ENCODE measurements around the gene FNBP1. TPM values are rescaled to one million over a fixed set of nuclear protein-coding genes. Genes with fewer than 3 reads are reported as not detected.
A peak's percentile ranks its signal among the peaks of the same experiment; 100 is the strongest.

The FNBP1 gene
- total and polyA plus RNA-seq, 4 donors: 21.9 to 92.9 (median 63.8) TPM

DNA sequence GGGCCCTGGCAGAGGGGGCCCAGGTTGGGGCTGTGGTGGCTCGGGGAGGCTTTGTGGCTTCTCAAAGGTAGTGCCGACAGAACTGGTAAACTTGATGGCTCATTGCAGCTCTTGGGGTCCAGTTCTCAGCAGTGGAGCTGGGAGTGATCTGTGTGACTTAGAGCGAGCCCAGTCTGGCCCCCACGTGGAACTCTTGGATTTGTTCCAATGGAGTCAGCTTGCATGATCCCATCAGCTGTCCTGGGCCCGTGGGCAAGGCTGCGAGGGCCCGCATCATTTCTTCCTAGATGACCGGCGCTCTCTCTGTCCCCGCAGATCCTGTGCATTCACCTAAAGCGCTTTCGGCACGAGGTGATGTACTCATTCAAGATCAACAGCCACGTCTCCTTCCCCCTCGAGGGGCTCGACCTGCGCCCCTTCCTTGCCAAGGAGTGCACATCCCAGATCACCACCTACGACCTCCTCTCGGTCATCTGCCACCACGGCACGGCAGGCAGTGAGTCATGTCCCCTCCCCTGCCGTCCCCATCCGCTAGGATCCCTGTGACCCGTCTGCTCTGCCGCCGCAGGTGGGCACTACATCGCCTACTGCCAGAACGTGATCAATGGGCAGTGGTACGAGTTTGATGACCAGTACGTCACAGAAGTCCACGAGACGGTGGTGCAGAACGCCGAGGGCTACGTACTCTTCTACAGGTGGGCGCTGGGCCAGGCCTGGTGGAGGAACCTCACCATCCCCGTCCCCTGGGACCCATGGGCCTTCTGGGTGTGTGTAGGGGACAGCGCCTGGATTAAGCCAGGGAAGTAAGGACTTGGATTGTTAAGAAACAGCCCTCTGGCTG is 168.5 kb downstream of the FNBP1 start:
- intact Hi-C loops (cut with DNase I): no loop called here
- ATAC-seq (ENCODE audit: low FRiP score): no peak
- Histone ChIP-seq H3K4me3 (ENCODE audit: low read length in 2 of 2) (no peak overlapping the region), H3K27me3 (ENCODE audit: control insufficient read depth in 1 of 2, insufficient read depth in 2 of 2, low read length in 1 of 2) (no peaks in the 10 kb centered on the region), H3K27ac (ENCODE audit: low read depth in 1 of 2, low read length in 2 of 2) (no peak overlapping the region), H3K4me1 (ENCODE audit: control insufficient read depth in 1 of 2, insufficient read depth in 2 of 2, low read length in 2 of 2) (no peaks in the 10 kb centered on the region), H3K9me3 (ENCODE audit: control insufficient read depth, low read length) (no peaks in the 10 kb centered on the region), H3K36me3 (ENCODE audit: control insufficient read depth in 1 of 2, insufficient read depth in 2 of 2, low read length in 1 of 2) (peaks cover 0 to 11% of the 10 kb centered on the region in 2 donors)
- peak in 1 of 2 donors; percentile 72 for DNase-seq
- 89 to 90% methylated on average over 38 of the region's 38 CpGs for WGBS, 2 donors

DNA sequence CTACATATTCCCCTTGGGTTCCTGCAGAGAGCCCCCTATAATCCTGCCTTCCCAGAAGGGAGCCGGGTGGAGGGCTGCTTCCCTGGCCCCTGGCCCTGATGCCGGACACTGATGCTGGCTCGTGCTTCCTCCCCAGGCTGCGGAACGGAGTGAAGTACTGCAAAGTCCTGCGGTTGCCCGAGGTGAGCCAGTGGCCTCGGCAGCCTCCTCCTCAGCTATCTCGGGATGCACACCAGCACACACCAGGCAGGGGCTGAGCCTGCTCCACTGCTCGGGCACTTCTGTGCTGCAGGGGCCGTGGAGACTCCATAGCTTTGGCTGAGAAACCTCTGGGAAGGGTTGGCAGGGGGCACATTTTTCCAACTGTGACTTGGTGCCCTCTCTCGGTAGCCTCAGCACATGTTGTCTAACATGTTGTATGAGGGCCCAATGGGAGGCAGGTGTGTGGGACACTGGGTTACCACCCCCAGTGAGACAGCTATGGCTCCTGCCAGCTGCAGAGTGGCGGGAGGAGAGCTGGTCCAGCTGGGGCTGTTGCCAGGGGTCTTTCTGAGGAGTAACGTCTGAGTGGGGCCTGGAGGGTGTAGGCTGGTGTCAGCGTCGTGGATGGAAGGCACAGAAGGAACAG is 169.3 kb downstream of the FNBP1 start:
- no peaks in the 10 kb centered on the region for H3K27me3 ChIP-seq (ENCODE audit: control insufficient read depth in 1 of 2, insufficient read depth in 2 of 2, low read length in 1 of 2)
- H3K36me3 ChIP-seq (ENCODE audit: control insufficient read depth in 1 of 2, insufficient read depth in 2 of 2, low read length in 1 of 2): peaks cover 0 to 11% of the 10 kb centered on the region in 2 donors

GRCh38 chr9:129871046-129871445 is 171.9 kb downstream of the FNBP1 start:
- no peaks in the 10 kb centered on the region for H3K9me3 ChIP-seq (ENCODE audit: control insufficient read depth, low read length)
- DNase-seq (no peak), ATAC-seq (ENCODE audit: low FRiP score) (no peak)
- intact Hi-C loops (cut with DNase I): no loop called here
- H3K27ac ChIP-seq (ENCODE audit: low read depth in 1 of 2, low read length in 2 of 2): no peak overlapping the region
- H3K36me3 ChIP-seq (ENCODE audit: control insufficient read depth in 1 of 2, insufficient read depth in 2 of 2, low read length in 1 of 2): peaks cover 0 to 15% of the 10 kb centered on the region in 2 donors
- 92% methylated on average over 10 to 11 of the region's 11 CpGs for WGBS, 2 donors
- H3K27me3 ChIP-seq (ENCODE audit: control insufficient read depth in 1 of 2, insufficient read depth in 2 of 2, low read length in 1 of 2): no peaks in the 10 kb centered on the region
- H3K4me3 ChIP-seq (ENCODE audit: low read length in 2 of 2): no peak overlapping the region
- H3K4me1 ChIP-seq (ENCODE audit: control insufficient read depth in 1 of 2, insufficient read depth in 2 of 2, low read length in 2 of 2): no peaks in the 10 kb centered on the region

More for the DNA sequence above, 169.3 kb downstream of the FNBP1 start:
- Histone ChIP-seq H3K9me3 (ENCODE audit: control insufficient read depth, low read length) (no peaks in the 10 kb centered on the region), H3K4me3 (ENCODE audit: low read length in 2 of 2) (no peak overlapping the region), H3K27ac (ENCODE audit: low read depth in 1 of 2, low read length in 2 of 2) (no peak overlapping the region), H3K4me1 (ENCODE audit: control insufficient read depth in 1 of 2, insufficient read depth in 2 of 2, low read length in 2 of 2) (no peaks in the 10 kb centered on the region)
- WGBS, 2 donors: 76 to 81% methylated on average over 15 to 16 of the region's 16 CpGs
- DNase-seq (no peak), ATAC-seq (ENCODE audit: low FRiP score) (no peak)
- intact Hi-C loops (cut with DNase I): no loop called here

- intact Hi-C loops (cut with DNase I): no loop called here
- Histone ChIP-seq H3K9me3 (ENCODE audit: control insufficient read depth, low read length) (no peaks in the 10 kb centered on the region), H3K4me1 (ENCODE audit: control insufficient read depth in 1 of 2, insufficient read depth in 2 of 2, low read length in 2 of 2) (no peaks in the 10 kb centered on the region), H3K27ac (ENCODE audit: low read depth in 1 of 2, low read length in 2 of 2) (no peak overlapping the region), H3K27me3 (ENCODE audit: control insufficient read depth in 1 of 2, insufficient read depth in 2 of 2, low read length in 1 of 2) (no peaks in the 10 kb centered on the region), H3K4me3 (ENCODE audit: low read length in 2 of 2) (no peak overlapping the region), H3K36me3 (ENCODE audit: control insufficient read depth in 1 of 2, insufficient read depth in 2 of 2, low read length in 1 of 2) (peaks cover 0 to 10% of the 10 kb centered on the region in 2 donors)
- DNase-seq (no peak), ATAC-seq (ENCODE audit: low FRiP score) (no peak)
- WGBS, 2 donors: 89% methylated on average over 21 to 24 of the region's 24 CpGs
These were observed 173.1 kb downstream of the FNBP1 start for GRCh38 chr9:129869585-129870501.

GRCh38 chr9:129868872-129869486 is 174.0 kb downstream of the FNBP1 start:
- peaks cover 0 to 7% of the 10 kb centered on the region in 2 donors for H3K36me3 ChIP-seq (ENCODE audit: control insufficient read depth in 1 of 2, insufficient read depth in 2 of 2, low read length in 1 of 2)
- ATAC-seq (ENCODE audit: low FRiP score) (no peak), DNase-seq (peak in 1 of 2 donors; percentile 72)
- no peaks in the 10 kb centered on the region for H3K27me3 ChIP-seq (ENCODE audit: control insufficient read depth in 1 of 2, insufficient read depth in 2 of 2, low read length in 1 of 2)
- H3K4me1 ChIP-seq (ENCODE audit: control insufficient read depth in 1 of 2, insufficient read depth in 2 of 2, low read length in 2 of 2): no peaks in the 10 kb centered on the region
- whole genome bisulfite sequencing, 2 donors: 89 to 90% methylated on average over 28 of the region's 28 CpGs
- no peak overlapping the region for H3K27ac ChIP-seq (ENCODE audit: low read depth in 1 of 2, low read length in 2 of 2)
- intact Hi-C loops (cut with DNase I): no loop called here
- no peak overlapping the region for H3K4me3 ChIP-seq (ENCODE audit: low read length in 2 of 2)
- H3K9me3 ChIP-seq (ENCODE audit: control insufficient read depth, low read length): no peaks in the 10 kb centered on the region

- no peaks in the 10 kb centered on the region for H3K4me1 ChIP-seq (ENCODE audit: control insufficient read depth in 1 of 2, insufficient read depth in 2 of 2, low read length in 2 of 2)
- H3K27me3 ChIP-seq (ENCODE audit: control insufficient read depth in 1 of 2, insufficient read depth in 2 of 2, low read length in 1 of 2): no peaks in the 10 kb centered on the region
- DNase-seq: no peak
- no peak overlapping the region for H3K4me3 ChIP-seq (ENCODE audit: low read length in 2 of 2)
- H3K36me3 ChIP-seq (ENCODE audit: control insufficient read depth in 1 of 2, insufficient read depth in 2 of 2, low read length in 1 of 2): peaks cover 0 to 7% of the 10 kb centered on the region in 2 donors
- H3K27ac ChIP-seq (ENCODE audit: low read depth in 1 of 2, low read length in 2 of 2): no peak overlapping the region
- WGBS, 2 donors: 86 to 88% methylated on average over 45 to 48 of the region's 48 CpGs
- intact Hi-C loops (cut with DNase I): no loop called here
- no peak for ATAC-seq (ENCODE audit: low FRiP score)
- no peaks in the 10 kb centered on the region for H3K9me3 ChIP-seq (ENCODE audit: control insufficient read depth, low read length)
These were observed 174.7 kb downstream of the FNBP1 start for GRCh38 chr9:129868023-129868871.

- ATAC-seq (ENCODE audit: low FRiP score) (peak; percentile 26), DNase-seq (no peak)
- no peaks in the 10 kb centered on the region for H3K27me3 ChIP-seq (ENCODE audit: control insufficient read depth in 1 of 2, insufficient read depth in 2 of 2, low read length in 1 of 2)
- 72 to 78% methylated on average over 17 of the region's 17 CpGs for WGBS, 2 donors
- no peak overlapping the region for H3K27ac ChIP-seq (ENCODE audit: low read depth in 1 of 2, low read length in 2 of 2)
- H3K9me3 ChIP-seq (ENCODE audit: control insufficient read depth, low read length): no peaks in the 10 kb centered on the region
- H3K4me3 ChIP-seq (ENCODE audit: low read length in 2 of 2): no peak overlapping the region
- H3K4me1 ChIP-seq (ENCODE audit: control insufficient read depth in 1 of 2, insufficient read depth in 2 of 2, low read length in 2 of 2): no peaks in the 10 kb centered on the region
- intact Hi-C loops (cut with DNase I): no loop called here
- peaks cover 0 to 8% of the 10 kb centered on the region in 2 donors for H3K36me3 ChIP-seq (ENCODE audit: control insufficient read depth in 1 of 2, insufficient read depth in 2 of 2, low read length in 1 of 2)
These were observed 175.6 kb downstream of the FNBP1 start for GRCh38 chr9:129867136-129868022.

Measured in aorta (tissue), 5 donors.